ENCODE measurements around the gene SCYGR1.

Gene SCYGR1

GRCh38 chr2:227402321-227402720 lies 14.6 kb upstream of the SCYGR1 start:
- Histone ChIP-seq H3K27ac (ENCODE audit: low read depth, low read length) (no peak overlapping the region), H3K27me3 (ENCODE audit: control insufficient read depth, low read length) (peaks cover 6% of the 10 kb centered on the region), H3F3A (ENCODE audit: control insufficient read depth, insufficient read depth) (no peaks in the 10 kb centered on the region), H3K4me3 (ENCODE audit: low read length) (no peak overlapping the region), H3K9me2 (replicated peaks; ENCODE audit: control insufficient read depth, low read length) (no peaks in the 10 kb centered on the region), H3K9me3 (ENCODE audit: control insufficient read depth, insufficient read depth, low read length) (no peaks in the 10 kb centered on the region), H3K79me2 (ENCODE audit: control insufficient read depth, low read length) (no peaks in the 10 kb centered on the region), H3K4me2 (ENCODE audit: low read length) (no peak overlapping the region), H4K20me1 (ENCODE audit: control insufficient read depth, insufficient read depth, low read depth, low read length) (no peaks in the 10 kb centered on the region), H3K4me1 (ENCODE audit: control insufficient read depth, low read length) (no peaks in the 10 kb centered on the region), H3K36me3 (ENCODE audit: control insufficient read depth, low read length) (no peaks in the 10 kb centered on the region)
- TF ChIP-seq EZH2phosphoT487 (IDR thresholded peaks at IDR 0.05; ENCODE audit: borderline replicate concordance, low read length) (no peak), CTCF (IDR thresholded peaks at IDR 0.05; ENCODE audit: low read depth, low read length, poor library complexity, severe bottlenecking) (no peak)

DNA sequence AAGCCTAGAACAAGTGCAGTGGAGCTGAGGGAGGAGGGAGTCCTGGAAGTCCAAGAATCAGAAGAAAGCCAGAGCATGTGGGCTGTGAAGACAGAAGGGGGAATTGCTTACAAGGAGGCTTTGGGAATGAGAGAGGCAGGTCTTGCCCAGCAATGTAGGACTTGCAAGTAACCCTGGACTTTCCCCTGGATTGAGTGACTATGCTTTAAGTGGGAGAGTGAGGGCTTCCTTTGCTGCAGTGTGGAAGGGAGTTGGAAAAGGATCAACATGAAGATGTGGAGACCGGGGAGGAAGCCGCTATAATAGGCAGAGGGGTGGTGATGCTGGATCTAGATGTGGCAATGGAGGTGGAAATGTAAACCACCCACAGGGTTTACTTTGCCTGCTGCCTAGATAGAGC lies 13.8 kb upstream of the SCYGR1 start:
- Histone ChIP-seq H3K27me3 (ENCODE audit: control insufficient read depth, low read length) (peaks cover 3% of the 10 kb centered on the region), H3K4me2 (ENCODE audit: low read length) (no peak overlapping the region), H3K9me2 (replicated peaks; ENCODE audit: control insufficient read depth, low read length) (no peaks in the 10 kb centered on the region)

GRCh38 chr2:227398684-227399670 lies 11.2 kb upstream of the SCYGR1 start:
- H3K4me1 ChIP-seq (ENCODE audit: control insufficient read depth, low read length), result no peaks in the 10 kb centered on the region
- no peaks in the 10 kb centered on the region for H3K79me2 ChIP-seq (ENCODE audit: control insufficient read depth, low read length)
- H3F3A ChIP-seq (ENCODE audit: control insufficient read depth, insufficient read depth), result no peaks in the 10 kb centered on the region
- no peaks in the 10 kb centered on the region for H3K9me2 ChIP-seq (replicated peaks; ENCODE audit: control insufficient read depth, low read length)
- H4K20me1 ChIP-seq (ENCODE audit: control insufficient read depth, insufficient read depth, low read depth, low read length), result no peaks in the 10 kb centered on the region
- no peak overlapping the region for H3K4me2 ChIP-seq (ENCODE audit: low read length)
- H3K9me3 ChIP-seq (ENCODE audit: control insufficient read depth, insufficient read depth, low read length), result no peaks in the 10 kb centered on the region
- no peak overlapping the region for H3K27ac ChIP-seq (ENCODE audit: low read depth, low read length)
- no peaks in the 10 kb centered on the region for H3K36me3 ChIP-seq (ENCODE audit: control insufficient read depth, low read length)
- H3K27me3 ChIP-seq (ENCODE audit: control insufficient read depth, low read length), result no peaks in the 10 kb centered on the region
- TF ChIP-seq EZH2phosphoT487 (IDR thresholded peaks at IDR 0.05; ENCODE audit: borderline replicate concordance, low read length) (no peak), CTCF (IDR thresholded peaks at IDR 0.05; ENCODE audit: low read depth, low read length, poor library complexity, severe bottlenecking) (no peak)
- no peak overlapping the region for H3K4me3 ChIP-seq (ENCODE audit: low read length)

More for the DNA sequence above, 13.8 kb upstream of the SCYGR1 start:
- TF ChIP-seq EZH2phosphoT487 (IDR thresholded peaks at IDR 0.05; ENCODE audit: borderline replicate concordance, low read length) (no peak), CTCF (IDR thresholded peaks at IDR 0.05; ENCODE audit: low read depth, low read length, poor library complexity, severe bottlenecking) (no peak)
- H3K9me3 ChIP-seq (ENCODE audit: control insufficient read depth, insufficient read depth, low read length), result no peaks in the 10 kb centered on the region
- no peaks in the 10 kb centered on the region for H3K79me2 ChIP-seq (ENCODE audit: control insufficient read depth, low read length)
- no peaks in the 10 kb centered on the region for H3K36me3 ChIP-seq (ENCODE audit: control insufficient read depth, low read length)
- no peaks in the 10 kb centered on the region for H3K4me1 ChIP-seq (ENCODE audit: control insufficient read depth, low read length)
- no peak overlapping the region for H3K4me3 ChIP-seq (ENCODE audit: low read length)
- H3K27ac ChIP-seq (ENCODE audit: low read depth, low read length), result no peak overlapping the region
- no peaks in the 10 kb centered on the region for H4K20me1 ChIP-seq (ENCODE audit: control insufficient read depth, insufficient read depth, low read depth, low read length)
- H3F3A ChIP-seq (ENCODE audit: control insufficient read depth, insufficient read depth), result no peaks in the 10 kb centered on the region

Measured in DOHH2 (cell line).